GM19324 (cell line): ENCODE results near the gene RUNX2.
A peak's percentile ranks its signal among the peaks of the same experiment; 100 is the strongest.
"Not testable (repeated sequence)": the region's sequence is repeated elsewhere in the genome, so short reads cannot be mapped to it uniquely, and the experiment has no call there.

Source experiments
- ATAC-seq: cut with Tn5 transposase; IDR thresholded peaks from one replicate; pipeline ENCODE4 v1.9.1; 2021; ENCODE audit warnings: mild to moderate bottlenecking, moderate library complexity; ENCODE audit not compliant: unreplicated experiment, low FRiP score

RUNX2 gene

GRCh38 chr6:45543298-45544235 lies 215.4 kb downstream of the RUNX2 start:
- no peak for ATAC-seq

GRCh38 chr6:45545416-45545815 lies 217.3 kb downstream of the RUNX2 start:
- ATAC-seq, result no peak

DNA sequence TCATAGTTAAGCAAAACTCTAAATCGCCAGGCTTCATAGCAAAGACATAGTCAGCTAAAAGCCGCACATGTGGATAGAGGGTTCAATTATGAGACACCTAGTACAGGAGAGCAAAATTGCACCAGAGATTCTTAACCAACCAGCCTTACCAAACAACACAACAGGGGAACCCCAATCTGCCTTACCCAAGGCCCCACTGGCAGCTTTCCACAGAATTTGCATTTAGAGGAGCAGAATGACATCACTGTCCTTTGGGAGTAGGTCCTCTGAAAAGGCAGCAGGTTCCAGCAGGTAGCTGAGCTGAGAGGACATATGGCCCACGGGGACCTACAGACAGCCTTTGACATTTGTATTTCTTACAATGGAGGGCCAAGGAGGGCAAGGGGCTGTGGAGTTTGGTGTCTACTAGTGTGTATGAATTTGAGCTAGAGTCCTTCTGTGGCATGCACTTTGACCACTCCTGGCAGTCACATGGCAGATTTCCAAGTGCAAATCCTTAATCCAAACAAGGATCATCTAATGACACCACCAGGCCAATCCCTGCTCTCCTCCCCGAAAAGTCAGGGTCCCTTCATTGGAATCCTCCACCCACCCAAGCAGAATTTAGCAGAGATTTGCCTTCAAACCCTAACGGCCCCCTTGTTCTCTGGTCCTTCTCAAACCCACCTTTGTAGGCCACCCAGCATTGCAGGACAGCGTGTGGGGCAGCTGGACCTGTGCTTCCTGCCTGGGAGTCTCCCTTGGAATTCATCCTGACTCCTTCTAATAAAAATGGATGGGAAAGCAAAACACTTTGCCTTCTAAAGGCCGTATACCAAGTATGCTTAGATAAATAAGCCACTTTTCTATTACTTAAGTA lies 220.8 kb downstream of the RUNX2 start:
- peak; percentile 97 for ATAC-seq

DNA sequence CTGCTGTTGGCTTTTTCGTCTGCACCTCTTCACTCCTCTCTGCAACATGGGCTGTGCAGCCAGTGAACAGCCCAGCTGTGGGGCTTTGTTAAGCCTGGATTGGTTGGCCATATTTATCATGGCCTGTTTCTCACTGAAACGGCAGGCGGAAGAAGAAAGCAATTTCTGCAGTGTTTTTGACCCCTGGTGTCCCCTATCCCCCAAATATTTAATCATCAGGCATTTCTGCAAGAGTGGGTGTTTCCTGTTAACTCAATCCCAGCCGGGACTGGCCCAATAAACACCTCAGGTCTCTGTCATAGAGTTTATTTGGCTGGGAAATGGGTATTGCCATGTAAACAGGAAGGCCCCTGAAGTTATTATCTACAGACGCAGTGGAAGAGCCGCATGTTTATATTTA lies 224.4 kb downstream of the RUNX2 start:
- ATAC-seq, result no peak

- no peak for ATAC-seq
Measured at GRCh38 chr6:45553730-45554344, 225.7 kb downstream of the RUNX2 start.

GRCh38 chr6:45554591-45554990 lies 226.5 kb downstream of the RUNX2 start:
- ATAC-seq, result no peak

- ATAC-seq, result no peak
Measured at GRCh38 chr6:45555981-45556771, 228.0 kb downstream of the RUNX2 start.

DNA sequence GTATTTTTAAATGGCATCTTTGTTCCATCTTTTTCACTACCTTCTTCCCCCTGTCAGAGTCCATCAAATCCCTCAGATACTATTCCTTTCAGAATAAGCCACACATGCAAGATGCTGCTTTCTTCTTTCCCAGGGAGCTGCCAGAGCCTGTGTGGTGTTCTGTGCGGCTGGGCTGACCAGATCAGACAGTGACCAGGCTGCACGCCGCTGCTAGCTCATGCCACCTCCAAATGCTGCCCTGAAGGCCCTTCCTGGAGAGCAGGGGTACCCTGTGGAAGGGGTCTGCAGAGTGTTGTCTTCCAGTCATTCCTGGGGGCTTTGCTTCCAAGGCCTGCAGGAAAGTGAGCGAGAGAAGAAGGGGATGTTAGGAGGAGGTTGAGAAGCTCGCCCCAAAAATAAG lies 228.7 kb downstream of the RUNX2 start:
- no peak for ATAC-seq

DNA sequence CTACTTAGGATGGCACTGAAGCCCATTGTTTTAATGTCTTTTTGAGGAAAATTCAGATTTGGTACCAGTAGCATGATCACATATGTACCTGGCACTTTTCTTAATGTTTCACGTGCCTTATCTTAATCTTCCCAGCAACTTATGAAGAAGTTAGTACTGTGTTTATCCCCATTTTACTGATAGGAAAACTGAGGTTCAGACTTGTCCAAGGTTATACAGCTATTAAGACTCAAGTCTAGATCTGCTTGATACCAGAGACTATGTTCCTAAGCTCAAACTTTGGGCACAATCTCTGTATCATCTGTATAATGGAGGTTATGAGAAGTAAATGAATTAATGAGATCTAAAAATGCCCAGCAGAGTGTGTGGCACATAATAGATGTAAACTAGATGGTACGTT lies 229.3 kb downstream of the RUNX2 start:
- no peak for ATAC-seq

DNA sequence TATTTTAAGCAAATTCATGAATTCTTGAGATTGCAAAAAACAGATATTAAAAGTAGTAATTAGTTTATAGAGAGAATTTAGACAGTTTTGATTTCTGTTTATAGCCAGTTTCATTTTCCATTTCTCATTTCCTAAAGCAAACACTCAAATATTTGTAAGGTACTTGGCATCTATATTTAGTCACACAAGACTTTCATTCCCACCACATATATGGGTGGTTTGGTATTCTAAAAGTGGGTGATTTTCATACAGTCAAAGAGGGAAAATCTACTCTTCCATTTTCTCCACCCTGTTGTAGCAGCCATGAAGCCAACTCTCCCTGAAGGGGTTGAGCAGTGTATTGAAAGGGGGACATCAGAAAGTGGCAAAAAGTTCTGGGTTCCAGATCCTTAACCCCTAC lies 230.7 kb downstream of the RUNX2 start:
- ATAC-seq, result no peak

GRCh38 chr6:45560321-45560820 lies 232.2 kb downstream of the RUNX2 start:
- ATAC-seq, result not testable (repeated sequence)

DNA sequence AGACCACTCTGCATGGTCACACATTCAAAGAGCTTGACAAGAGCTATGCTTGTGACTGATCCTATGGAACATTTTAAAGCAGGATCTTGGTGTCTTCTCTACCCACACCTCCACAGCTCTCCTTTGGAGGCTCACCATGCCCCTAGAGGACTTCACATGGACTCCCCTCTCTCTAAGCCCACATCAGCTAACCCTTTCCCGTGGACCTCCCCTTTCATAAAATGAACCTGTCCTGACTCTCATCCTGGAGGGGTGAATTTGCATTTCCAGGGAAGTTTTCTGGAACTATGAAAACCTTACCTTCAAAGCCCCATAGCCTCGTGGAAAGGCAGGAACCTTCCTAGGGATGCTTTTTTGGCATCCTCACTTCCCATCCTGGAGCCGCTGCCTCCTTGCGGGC lies 234.0 kb downstream of the RUNX2 start:
- ATAC-seq, result no peak

DNA sequence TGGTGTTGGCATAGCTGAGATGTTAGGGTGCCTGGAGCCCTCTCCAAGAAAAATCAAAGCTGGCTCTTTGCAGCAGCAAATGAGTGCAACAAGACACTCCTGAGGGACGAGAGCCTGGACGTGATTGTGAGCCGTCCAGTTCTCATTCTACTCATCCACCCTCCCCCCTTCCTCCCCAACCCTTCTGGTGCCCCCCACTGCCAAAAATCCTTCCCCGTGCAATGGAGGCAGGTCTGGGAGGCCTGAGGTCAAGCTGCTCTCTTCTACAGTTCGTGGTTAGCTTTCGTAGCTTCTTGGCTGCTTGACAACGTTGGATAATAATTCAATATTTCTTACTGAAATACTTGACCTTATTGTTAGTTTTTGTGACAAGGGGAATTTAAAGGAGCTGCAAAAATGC lies 234.9 kb downstream of the RUNX2 start:
- no peak for ATAC-seq

- ATAC-seq, result no peak
Measured at GRCh38 chr6:45563844-45564243, 235.7 kb downstream of the RUNX2 start.

- ATAC-seq, result no peak
Measured at GRCh38 chr6:45566882-45567281, 238.8 kb downstream of the RUNX2 start.

DNA sequence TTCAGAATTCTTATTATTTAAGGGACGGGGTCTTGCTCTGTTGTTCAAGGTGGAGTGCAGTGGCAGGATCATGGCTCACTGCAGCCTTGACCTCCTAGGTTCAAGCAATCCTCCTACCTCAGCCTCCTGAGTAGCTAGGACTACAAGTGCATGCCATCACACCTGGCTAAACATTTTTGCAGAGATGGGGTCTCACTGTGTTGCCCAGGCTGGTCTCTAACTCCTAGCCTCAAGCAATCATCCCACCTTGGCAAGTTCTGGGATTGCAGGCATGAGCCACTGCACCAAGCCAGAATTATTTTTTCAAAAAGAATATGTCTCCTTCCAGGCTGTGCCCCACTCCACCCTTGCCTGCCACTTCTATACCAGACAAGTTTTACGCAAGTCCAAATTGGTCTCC lies 239.7 kb downstream of the RUNX2 start:
- no peak for ATAC-seq

DNA sequence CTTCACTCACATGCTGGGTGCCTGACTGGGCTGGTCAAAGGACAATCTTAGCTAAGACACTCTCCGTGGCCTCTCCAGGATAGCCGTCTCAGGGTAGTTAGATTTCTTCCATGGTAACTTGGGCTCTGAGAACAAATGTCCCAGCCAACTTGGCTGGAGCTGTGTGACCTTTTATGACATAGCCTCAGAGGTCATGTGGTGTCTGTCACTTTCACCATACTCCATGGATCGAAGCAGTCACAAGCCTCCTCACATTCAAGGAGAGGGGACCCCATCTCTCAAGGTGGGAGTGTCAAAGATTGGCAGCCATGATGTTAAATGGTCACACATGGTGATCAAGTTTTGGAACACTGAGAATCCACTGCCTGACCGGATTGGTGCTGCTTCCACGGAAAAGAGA lies 240.5 kb downstream of the RUNX2 start:
- no peak for ATAC-seq

DNA sequence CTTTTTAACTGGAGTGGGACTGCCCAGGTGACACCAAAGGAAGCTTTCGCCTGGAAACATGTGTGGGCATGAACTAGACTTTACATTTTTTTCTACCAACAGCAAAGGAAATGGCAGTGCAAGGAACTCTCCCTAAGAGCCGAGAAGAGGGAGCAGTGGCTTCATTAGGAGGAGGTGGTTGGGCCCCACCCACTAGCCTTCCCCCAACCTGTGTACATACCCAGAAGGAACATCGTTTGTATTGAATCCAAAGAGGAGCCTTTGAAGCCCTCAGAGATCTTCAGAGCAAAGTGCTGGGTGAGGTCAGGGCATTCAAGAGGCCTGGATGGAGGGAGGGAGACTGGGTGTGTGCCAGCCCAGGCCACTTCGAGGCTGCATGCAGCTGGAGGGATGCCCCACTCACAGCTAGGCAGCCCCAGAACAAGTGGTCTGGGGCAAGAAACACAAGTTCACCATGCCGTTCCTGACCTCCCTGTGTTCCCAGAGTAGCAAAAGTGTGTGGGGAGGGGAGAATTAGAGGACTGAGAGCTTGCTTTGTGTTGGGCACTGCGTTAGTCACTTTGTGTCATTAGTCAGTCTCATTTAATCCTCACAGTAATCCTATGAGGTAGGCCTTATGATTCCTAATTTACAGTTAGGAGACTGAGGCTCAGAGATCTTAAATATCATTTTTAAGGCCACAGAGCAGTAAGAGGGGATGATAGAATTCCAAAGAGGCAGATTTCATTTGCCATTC lies 241.2 kb downstream of the RUNX2 start:
- ATAC-seq, result no peak

DNA sequence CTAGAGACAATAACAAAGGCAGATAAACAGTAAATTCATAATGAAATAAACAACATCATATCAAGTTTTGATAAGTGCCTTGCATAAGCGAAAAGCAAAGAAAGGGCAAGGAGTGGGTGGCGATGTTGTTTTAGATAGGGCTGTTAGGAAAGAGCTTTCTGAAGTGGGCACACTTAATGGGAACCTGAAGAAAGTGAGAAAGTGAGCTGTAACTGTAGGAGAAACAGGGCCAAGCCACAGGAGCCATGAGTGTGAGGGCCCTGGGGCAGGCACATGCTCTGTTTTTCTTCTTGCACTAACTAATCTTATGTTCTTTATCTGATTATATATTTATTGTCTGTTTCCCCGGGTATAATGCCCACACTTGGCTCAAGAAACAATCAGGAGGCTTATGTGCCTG lies 243.0 kb downstream of the RUNX2 start:
- ATAC-seq, result no peak
